NCI-H1105 treated with DMSO at 0.1 percent for 48 hours (cell line): ENCODE measurements around the gene NAA35.
"Not testable (repeated sequence)": the region's sequence is repeated elsewhere in the genome, so short reads cannot be mapped to it uniquely, and the experiment has no call there.

Source experiments
- DNase-seq: peaks from one replicate; lab custom pipeline; 2025; lab: John Stamatoyannopoulos, UW

NAA35 gene

DNA sequence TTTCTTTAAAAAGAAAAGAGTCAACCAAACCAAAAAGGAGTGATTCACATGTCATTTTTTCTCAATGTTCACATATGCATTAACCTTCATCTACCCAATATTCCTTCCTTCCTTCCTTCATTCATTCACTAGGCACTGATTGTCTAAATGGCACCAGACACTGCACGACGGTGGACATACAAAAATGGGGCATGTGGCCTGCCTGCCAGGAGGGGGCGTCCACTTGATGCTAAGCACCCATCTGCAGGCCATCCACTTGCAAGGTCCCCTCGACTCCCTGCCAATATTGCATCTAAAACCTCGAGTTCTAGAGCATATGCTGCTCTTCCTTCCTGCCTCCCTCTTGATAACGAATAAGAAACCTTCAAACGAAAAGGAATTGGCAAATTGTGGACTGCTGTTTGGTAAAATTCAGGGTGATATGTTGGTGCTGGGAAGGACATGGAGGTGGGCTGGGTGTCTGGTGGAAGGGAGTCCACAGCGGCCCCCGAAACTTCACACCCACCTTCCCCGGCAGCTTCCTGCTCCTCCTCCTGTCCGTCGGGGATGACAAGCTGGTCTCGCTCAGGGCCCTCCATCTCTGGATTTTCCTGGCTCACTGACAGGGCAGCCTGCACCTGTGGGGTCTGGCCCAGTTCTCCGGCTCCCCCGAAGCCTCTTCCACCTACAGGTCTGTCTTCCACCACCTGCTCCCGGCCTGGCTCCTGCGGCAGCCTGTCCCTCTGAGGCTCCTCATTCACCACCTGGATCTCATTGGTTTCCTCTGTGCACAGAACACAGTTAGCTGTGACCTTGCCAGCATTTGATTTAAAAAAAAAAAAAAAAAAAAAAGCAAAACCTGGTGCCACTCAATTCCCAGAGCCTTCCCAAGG lies 94.2 kb downstream of the NAA35 start:
- DNase-seq, result no peak

DNA sequence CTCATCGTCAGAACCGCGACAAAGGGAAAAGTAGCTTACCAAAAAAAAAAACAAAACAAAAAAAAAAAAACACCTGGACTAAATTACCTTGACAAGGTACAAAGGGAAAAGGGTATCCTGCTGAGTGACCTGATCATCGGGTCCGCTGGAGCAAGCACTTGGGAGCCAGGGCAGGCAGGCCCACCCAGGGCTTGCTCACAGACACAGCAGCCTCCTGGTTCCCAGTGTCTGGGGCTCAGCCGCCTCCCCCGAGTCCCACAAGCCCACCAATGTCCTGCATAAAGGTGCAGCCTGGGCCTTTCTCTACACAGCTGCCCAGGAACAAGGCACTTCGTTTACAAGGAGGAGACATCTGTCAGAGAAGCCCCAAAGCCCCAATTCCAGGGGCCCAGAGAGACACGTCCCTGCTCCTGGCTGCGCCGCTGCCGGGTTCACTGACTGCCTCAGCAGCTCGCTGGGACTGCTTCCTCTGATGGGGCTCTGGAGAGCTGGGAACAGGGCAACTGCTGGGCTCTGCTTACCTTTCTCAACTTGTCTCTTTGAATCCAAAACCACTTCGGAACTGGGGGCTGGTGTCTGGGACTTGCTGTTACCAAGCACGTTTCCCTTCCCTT lies 95.0 kb downstream of the NAA35 start:
- DNase-seq, result no peak

DNA sequence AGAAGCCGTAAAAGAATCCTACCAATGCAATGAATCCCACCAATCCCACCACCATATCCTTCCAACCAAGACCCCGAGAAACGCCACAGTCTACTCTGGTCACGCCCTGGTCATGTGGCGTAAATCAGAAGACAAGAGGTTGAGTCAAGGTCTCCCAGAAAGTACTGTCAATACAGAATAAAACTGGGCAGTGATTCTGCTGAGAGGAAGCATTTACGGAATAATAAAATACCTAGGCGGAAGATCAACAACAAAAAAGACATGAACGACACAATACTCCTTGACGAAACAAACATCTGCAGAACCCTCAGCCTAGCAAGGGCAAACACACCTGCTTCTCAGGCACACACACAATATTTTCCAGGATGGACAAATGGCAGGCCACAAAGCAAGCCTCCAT lies 95.6 kb downstream of the NAA35 start:
- no peak for DNase-seq

DNA sequence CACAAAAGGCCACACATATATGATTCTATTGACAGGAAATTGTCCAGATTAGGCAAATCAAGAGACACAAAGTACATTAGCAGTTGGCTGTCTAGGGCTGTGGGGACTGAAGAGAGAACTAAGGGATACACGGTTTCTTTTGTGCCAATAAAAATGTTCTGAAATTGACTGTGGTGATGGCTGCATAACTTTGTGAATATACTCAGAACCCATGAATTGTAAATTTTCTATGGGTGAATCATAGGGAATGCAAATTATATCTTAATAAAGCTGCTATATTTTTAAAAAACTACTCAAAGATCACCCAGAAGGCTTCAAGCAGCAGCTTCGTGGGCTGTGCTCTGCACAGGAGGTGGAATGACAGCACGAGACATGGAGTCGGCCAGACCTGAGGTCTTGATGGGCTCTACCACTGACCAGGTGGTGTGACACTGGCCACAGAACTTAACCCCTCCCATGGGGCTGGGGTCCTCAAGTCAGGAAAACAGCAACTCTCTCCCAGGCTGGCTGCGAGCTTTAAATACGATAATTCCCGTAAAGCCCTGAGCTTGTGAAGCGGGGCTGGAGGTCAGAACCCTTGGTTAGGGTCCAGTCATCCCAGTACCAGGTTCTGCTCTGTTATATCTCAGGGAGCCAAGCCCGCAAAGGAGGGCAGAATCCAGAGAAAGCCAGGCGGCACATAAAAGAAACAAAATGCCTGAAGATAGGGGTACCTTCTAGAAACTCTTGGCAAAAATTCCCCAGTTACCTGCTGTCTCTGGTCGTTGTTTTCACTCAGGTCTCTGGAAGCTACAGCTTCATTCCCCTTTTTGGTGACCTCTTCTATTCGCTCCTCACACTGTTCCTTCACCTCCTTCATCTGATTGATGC lies 99.3 kb downstream of the NAA35 start:
- no peak for DNase-seq

DNA sequence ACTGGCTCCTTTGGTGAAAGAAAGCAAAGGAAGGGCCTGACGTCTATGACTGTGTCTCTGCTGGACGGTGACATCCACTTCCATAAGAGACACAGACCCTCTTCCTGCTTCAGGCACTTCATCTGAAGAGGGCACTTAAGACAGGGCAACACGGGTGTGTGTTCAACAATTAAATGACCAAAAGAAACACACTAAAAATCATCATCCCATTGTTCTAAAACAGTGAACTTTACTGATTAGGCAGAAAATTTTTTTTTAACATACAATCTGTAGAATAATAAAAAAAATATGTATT lies 99.9 kb downstream of the NAA35 start:
- no peak for DNase-seq

DNA sequence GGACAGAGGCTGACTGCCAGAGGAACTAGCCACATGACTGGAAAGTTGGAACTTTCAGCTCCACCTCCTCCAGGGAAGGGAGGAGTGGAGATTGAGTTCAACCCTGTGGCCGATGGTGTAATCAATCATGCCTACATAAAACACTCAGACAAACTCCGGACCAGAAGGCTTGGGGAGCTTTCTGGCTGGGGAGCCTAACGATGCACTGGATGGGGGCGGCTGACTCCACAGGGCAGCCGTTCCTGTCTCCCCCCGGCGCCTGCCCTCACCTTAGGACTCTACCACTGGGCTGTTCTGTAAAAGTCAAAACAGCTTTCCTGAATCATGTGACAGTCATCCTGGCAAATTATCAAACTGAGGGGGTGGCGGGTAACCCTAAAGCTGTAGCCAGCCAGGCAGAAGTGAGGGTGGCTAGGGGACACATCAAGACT lies 100.4 kb downstream of the NAA35 start:
- no peak for DNase-seq

DNA sequence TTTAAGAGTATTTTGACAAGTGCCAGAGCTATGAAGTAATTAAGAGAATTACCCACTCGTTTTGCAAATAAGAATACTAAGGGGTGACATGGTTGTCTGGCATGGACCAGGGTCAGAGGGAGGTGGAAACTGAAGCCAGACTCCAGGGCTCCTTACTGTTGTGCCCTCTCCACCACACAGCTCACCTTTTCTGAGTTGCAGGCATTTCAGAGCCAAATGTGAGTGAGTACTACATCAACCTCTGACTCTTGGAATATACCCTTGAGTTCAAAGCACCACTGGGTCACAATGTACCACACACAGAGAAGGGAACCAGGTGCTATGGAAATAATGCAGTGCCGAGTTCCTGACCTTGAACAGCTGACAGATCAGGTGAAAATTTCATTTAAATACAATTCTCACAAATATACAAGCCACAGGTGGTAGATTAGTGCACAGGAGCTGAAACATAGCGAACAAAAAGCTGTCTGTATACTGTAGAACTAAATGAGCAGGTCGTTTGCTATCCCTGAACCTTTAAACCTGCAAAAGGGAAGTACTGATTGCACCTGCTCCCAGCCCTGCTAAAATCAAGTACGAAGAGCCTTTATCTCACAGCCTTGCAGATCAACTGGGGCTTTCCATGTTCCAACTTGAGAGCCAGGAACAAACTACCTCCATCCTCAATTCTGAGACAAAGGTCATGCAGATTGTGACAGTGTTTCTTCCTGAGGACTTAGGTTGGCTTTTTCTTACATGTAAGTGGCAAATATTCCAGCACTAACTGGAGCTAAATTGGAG lies 101.4 kb downstream of the NAA35 start:
- no peak for DNase-seq

DNA sequence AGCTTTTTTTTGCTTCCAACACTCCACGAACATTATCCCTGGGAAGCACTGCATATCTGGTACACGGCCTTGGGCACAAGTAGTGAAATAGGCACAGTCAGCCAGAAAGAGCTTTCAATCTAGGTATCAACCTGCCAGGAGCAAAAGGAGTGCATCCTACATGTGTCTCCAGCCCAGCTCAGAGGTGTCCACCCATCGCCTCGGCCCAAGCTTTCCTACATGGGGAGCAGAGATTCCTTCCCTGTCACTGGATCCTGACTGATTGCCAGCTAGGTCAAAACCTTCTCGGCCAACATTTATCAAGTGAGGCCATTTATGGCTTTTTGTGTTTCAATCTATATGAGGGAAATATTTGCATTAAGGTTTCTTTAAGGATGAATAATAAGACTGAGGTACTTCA lies 102.6 kb downstream of the NAA35 start:
- DNase-seq, result no peak

DNA sequence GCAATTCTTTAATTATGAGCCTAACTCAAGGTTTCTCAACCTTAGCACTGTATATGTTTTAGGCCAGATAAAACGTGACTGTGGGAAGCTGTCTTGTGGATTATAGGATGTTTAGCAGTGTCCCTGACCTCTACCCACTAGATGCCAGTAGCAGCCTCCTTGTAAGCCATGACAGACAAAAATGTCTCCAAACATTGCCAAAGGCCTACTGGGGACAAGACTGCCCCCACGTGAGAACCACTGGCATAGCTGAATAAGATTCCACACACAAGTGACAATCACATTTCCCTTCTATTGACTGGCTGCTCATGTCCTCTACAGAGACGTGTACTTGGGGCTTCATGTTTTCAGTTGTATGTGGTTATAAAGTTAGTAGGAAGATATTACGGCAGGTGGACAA lies 103.1 kb downstream of the NAA35 start:
- DNase-seq, result no peak

DNA sequence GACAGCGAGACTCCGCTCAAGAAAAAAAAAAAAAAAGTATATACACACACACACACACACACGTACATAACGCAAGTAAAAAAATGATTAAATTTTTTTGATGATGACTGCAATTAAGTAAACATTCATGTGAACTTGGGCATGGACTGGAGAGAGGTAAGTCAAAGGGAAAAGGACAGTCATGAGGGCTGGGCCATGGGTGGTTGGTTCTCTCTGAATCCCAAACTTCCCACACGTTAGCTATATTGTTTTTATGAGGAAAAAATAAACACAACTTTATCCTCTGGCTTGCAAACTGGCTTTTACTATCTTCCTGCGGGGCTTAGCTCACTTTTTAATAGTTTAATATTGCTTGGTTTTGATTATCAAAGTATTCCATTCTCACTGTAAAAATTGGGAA lies 104.7 kb downstream of the NAA35 start:
- no peak for DNase-seq

DNA sequence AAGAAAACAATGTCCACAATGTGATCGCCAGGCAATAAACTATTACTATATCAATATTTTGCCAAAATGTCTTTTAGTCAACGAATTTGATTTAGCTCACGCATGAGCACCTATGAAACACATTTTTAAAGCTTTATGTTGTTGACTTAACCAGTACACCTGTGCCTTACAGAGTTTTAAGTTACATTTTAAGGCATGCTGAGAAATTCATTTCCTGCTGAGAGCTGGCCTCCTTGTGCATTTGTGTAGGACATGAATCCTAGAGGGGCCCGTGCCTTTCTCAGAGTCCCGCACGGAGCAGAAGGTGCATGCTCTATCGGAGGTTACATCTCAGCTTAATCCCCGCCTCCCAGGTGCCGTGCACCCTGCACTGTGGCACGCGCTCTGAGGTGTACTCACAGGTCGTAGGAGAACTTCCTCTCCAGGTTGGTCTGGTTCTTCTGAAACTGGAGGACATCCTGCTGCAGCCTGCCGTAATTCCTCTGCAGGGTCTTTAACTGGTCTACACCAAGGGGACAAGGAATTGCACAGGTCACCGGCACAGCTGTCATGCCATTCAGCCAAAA lies 105.2 kb downstream of the NAA35 start:
- no peak for DNase-seq

DNA sequence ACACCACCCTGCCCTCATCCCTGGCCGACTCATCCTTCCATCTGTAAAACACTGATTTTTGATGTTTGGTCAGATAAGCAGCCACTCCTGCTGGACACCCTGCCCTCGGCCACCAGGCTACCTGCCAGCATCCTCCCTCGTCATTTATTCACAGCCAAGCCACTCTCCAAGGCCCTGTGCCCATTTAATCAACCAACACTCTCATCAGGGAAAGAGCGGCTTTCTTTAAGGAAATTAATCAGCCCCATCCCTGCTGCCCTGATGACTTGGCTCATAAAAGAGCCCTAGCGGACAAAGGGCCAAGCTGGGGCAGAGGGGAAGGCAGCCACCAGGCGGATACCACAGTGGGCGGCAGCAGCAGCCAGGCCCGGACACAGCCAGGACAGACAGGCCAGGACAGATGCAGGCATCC lies 106.0 kb downstream of the NAA35 start:
- no peak for DNase-seq

DNA sequence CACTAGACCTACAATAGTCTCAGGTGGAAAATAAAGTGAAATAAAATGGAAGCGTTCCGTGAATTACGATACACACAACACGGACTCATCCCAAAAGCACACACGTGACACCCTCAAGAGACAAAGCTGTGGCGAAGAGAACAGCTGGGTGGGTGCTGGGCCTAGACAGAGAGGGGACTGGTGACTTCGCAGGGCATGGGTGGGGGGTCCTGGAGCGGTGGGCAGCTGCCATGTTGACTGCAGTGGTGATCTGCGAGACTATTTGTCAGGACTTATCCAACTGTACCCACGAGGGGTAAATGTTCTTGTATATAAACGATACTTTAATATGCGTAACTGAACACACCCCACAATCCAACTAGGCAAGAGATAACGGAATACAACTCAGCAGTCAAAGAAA lies 106.4 kb downstream of the NAA35 start:
- no peak for DNase-seq

DNA sequence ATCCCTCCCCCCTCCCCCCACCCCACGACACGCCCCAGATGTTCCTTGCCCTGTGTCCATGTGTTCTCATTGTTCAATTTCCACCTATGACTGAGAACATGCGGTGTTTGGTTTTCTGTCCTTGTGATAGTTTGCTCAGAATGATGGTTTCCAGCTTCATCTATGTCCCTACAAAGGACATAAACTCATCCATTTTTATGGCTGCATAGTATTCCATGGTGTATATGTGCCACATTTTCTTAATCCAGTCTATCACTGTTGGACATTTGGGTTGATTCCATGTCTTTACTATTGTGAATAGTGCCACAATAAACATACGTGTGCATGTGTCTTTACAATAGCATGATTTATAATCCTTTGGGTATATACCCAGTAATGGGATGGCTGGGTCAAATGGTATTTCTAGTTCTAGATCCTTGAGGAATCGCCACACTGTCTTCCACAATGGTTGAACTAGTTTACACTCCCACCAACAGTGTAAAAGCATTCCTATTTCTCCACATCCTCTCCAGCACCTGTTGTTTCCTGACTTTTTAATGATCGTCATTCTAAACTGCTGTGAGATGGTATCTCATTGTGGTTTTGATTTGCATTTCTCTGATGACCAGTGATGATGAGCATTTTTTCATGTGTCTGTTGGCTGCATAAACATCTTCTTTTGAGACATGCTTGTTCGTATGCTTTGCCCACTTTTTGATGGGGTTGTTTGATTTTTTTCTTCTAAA lies 107.2 kb downstream of the NAA35 start:
- DNase-seq, result not testable (repeated sequence)

DNA sequence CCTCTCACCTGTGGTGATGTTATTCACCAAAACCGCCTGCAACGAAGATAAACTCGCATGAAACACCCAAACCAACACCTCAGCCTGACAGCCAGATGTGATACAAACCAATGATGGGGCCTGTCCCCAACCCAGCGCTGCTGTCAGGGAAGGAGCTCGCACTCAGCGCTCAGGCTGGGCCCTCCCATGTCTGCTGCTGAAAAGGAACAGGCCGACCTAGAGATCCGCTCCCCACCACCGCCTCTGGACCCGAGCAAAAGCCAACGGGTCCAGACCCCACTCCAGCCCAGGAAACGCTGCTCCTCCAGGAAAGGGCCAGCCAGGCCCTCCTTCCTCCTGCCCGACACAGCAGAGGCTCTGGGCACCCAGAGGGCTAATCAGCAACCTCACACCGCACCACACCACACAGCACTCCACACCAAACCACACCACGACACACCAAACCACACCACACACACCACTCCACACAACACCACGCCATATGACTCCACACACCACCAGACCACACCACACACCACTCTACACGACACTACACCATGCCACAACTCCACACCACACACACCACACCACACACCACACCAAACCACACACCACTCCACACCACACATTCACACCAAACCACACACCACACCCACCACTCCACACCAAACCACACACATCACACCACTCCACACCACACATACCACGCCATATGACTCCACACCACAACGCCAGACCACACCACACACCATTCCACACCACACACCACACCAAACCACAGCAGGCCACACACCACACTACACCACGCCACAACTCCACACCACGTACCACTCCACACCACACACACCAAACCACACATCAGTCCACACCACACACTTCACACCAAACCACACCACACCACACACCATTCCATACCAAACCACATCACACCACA lies 111.9 kb downstream of the NAA35 start:
- no peak for DNase-seq

DNA sequence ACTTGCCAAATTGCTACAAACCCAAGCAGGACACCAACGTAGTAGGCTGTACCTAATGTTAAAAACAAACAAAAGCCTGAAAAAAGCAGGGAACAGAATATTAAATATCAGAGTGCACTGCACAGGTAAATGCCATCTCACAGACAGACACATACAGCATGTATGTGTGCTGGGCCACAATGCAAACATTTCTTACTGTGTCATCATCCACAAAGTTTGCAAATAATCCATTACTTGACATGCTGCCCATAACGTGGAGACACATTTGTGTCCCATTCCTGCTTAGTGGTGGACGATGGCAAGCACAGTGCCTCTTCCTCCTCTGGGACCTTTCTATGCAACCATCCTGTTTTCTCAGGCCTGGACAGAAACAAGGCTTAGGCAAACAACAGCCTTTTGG lies 113.7 kb downstream of the NAA35 start:
- no peak for DNase-seq

DNA sequence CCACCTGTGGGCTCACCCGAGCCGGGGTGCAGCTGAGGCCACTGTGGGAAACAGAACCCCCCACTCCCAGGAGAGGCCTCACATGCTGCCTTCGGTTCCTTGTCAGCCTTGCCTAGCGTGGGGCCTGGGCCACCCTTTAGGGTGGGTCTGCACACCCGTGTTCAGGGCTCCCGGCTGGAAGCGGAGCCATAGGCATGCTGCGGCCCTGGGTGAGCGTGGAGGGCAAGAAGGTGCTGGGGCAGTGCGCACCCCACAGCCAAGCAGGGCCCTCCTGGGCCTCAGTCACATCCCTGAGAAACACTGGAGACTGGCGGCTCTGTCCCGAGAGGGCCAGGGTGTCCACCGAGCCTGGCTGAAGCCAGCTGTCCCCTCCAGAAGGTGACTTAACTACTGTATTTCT lies 116.5 kb downstream of the NAA35 start:
- no peak for DNase-seq

DNA sequence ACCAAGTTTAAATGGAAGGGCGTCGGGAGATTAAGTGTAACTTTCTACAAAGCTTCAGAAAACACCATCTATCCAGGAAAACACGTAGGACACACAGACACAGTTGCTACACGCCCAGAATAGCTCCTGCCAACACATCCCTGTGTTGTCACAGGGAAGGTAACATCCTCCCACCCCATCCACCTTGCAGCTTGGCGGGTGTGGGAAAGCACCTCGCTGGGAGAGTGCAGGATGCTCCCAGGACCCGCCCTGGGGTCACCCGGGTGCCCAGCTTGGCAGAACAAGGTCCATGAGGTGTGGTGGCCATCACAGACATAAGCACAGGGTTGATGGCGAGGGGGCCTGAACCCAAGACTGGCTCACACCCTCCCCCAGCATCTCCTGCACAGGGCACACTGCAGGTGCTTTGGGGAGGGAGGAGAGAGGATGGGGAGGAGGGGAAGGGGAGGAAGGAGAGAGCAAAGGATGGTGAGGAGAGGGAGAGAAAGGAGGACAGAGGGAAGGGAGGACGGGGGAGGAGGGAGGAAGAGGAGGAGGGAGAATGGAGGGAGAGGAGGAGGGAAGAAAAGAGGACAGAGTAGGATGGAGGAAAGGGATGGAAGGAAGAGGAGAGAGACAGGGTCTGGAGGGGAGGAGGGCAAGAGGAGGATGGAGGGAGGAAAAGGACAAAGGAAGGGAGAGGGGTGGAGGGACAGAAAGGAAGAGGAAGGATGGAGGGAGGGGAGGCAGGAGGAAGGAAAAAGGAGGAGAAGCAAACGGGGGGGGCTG lies 121.2 kb downstream of the NAA35 start:
- no peak for DNase-seq
